NCI-H2107 (cell line): ENCODE data around the gene RIN1.

Experiments
- DNase-seq: peaks from one replicate; lab custom pipeline; 2025; lab: John Stamatoyannopoulos, UW

Gene RIN1

GRCh38 chr11:66282468-66283455 lies 53.5 kb downstream of the RIN1 start:
- DNase-seq: peak; percentile 97
